Measurements from ENCODE around the gene KLHL29.

The KLHL29 gene

DNA sequence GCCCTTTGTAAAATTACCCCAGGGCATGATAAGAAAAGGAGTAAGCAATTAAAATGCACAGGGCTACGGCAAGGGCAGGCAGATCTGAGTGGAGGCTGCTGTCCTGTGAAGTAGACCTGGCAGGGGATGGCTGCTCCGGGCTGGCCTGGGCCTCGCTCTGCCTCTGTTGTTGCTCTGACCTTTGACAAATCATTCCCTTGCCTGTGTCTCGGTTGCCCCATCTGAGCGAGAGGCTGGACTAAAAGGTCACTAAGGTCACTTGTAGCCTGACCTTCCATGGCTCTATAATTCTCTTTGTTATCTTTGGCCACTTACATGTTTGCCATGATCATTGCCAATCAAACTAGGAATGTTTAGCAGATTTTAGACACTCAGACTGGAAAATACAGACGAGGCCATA lies 118.1 kb downstream of the KLHL29 start:
- TF ChIP-seq POLR2A (IDR thresholded peaks at IDR 0.05; ENCODE audit: extremely low read depth, insufficient read length) = no peak
- no peak overlapping the region for H3K4me3 ChIP-seq (ENCODE audit: low read depth, low read length)
- DNase-seq (ENCODE audit: low read depth) = no peak

DNA sequence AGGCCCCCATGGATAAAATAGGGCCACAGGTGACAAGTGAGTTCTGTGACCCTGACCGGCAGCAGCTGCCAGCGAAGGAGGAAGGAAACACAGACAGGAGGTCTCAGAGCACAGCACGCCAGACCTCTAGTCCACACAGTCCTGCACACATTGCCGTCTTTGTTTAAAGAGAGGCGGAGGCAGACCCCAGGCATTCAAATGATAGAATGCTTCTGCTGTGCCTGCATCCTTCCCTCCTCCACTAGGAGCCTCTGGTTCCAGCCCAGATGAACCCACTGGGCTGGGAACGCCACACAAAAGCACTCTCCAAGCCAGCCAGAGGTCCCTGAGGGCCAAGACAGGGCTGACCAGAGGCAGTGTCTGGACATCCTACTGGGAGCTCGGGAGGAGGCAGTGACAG lies 118.7 kb downstream of the KLHL29 start:
- no peak for TF ChIP-seq MYC (IDR thresholded peaks at IDR 0.05; ENCODE audit: low read depth, low read length)
- no peak for TF ChIP-seq POLR2A (IDR thresholded peaks at IDR 0.05; ENCODE audit: extremely low read depth, insufficient read length)
- TF ChIP-seq, protein P1, sequence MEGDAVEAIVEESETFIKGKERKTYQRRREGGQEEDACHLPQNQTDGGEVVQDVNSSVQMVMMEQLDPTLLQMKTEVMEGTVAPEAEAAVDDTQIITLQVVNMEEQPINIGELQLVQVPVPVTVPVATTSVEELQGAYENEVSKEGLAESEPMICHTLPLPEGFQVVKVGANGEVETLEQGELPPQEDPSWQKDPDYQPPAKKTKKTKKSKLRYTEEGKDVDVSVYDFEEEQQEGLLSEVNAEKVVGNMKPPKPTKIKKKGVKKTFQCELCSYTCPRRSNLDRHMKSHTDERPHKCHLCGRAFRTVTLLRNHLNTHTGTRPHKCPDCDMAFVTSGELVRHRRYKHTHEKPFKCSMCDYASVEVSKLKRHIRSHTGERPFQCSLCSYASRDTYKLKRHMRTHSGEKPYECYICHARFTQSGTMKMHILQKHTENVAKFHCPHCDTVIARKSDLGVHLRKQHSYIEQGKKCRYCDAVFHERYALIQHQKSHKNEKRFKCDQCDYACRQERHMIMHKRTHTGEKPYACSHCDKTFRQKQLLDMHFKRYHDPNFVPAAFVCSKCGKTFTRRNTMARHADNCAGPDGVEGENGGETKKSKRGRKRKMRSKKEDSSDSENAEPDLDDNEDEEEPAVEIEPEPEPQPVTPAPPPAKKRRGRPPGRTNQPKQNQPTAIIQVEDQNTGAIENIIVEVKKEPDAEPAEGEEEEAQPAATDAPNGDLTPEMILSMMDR (IDR thresholded peaks at IDR 0.05; ENCODE audit: low read depth, low read length) = no peak
- TF ChIP-seq, protein P2, sequence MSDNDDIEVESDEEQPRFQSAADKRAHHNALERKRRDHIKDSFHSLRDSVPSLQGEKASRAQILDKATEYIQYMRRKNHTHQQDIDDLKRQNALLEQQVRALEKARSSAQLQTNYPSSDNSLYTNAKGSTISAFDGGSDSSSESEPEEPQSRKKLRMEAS (IDR thresholded peaks at IDR 0.05; ENCODE audit: low read depth, low read length) = no peak
- no peak for DNase-seq (ENCODE audit: low read depth)
- no peak overlapping the region for H3K4me3 ChIP-seq (ENCODE audit: low read depth, low read length)

DNA sequence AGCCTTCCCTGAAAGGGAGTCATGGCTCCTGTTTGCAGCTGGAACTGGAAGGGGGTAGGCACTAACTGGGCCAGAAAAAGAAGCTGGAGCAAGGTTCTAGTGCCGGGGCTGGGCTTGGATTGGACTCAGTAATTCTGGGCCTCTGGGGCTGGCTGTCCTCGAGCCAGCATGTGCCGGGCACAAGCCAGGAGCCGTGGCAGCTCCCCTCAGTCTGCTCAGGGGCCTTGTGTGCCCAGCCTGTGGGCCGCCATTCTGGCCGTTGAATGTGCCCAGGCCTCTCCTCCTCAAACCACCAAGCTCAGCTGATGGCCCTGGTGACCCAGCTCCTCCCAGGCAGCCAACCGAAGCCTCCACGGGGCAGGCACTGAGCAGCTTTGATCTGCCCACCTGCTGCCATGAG lies 119.6 kb downstream of the KLHL29 start:
- H3K4me3 ChIP-seq (ENCODE audit: low read depth, low read length) = no peak overlapping the region
- TF ChIP-seq MYC (IDR thresholded peaks at IDR 0.05; ENCODE audit: low read depth, low read length) (no peak), POLR2A (IDR thresholded peaks at IDR 0.05; ENCODE audit: extremely low read depth, insufficient read length) (no peak)
- TF ChIP-seq, protein P2 (IDR thresholded peaks at IDR 0.05; ENCODE audit: low read depth, low read length) = no peak
- TF ChIP-seq, protein P1 (IDR thresholded peaks at IDR 0.05; ENCODE audit: low read depth, low read length) = no peak
- no peak for DNase-seq (ENCODE audit: low read depth)

DNA sequence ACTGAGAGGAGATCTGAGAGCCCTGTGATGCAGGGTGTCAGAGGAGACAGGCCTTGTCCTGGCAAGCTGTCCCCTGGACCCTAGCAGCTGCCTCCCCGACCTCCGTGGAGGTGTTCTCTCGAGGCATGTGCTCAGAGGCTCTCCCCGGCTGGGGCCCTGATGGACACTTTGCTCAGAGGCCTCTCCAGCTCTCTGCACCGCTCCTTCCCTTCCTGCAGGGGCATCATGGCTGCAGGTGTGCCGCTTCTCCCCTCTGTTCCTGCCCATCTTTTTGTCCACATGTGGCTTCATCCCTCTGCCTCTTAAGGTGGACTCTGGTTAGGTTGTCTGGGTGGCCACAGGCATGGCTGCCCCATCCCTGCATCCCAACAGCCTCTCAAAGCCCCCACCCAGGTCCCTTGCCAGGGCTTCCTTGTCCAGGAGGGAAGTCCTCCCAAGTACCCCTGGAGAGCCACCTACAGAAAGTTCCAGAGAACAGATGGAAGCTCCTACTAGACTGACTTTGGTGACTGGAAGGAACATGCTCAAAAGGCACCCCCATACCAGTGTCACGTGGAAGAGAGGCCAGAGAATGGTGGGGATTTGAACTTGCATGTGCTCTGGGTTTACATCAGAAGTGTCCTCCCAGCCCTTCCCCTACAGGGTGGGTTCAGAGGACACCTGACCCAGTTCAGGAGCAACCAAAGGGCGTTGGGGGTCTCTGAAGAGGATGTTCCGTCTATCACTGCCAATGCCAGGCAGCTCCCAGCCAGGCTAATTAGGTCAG lies 120.4 kb downstream of the KLHL29 start:
- TF ChIP-seq, protein P1 (IDR thresholded peaks at IDR 0.05; ENCODE audit: low read depth, low read length) = peak; percentile 27
- no peak for TF ChIP-seq POLR2A (IDR thresholded peaks at IDR 0.05; ENCODE audit: extremely low read depth, insufficient read length)
- DNase-seq (ENCODE audit: low read depth) = no peak
- H3K4me3 ChIP-seq (ENCODE audit: low read depth, low read length) = no peak overlapping the region

DNA sequence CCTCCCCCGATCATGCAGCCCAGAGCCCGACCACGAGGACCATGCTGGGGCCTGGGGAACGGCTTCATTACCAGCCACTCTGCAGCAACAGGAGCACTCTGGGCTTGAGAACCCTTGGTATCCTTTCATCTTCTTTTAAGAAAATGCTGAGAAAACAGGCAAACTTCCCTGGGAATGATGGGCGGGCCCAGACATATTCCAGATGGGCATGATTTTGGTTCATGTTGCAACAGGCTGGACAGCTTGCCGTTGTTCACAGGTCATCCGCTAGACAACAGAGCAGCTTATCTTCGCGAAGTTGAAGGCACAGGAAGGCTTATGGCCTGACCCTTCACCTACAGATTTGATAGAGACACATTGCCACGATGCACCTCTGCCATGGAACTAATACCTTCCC lies 121.0 kb downstream of the KLHL29 start:
- TF ChIP-seq, protein P2 (IDR thresholded peaks at IDR 0.05; ENCODE audit: low read depth, low read length) = no peak
- TF ChIP-seq, protein P1 (IDR thresholded peaks at IDR 0.05; ENCODE audit: low read depth, low read length) = no peak
- no peak for TF ChIP-seq POLR2A (IDR thresholded peaks at IDR 0.05; ENCODE audit: extremely low read depth, insufficient read length)
- no peak for TF ChIP-seq MYC (IDR thresholded peaks at IDR 0.05; ENCODE audit: low read depth, low read length)
- peak; percentile 20 for DNase-seq (ENCODE audit: low read depth)
- H3K4me3 ChIP-seq (ENCODE audit: low read depth, low read length) = no peak overlapping the region

DNA sequence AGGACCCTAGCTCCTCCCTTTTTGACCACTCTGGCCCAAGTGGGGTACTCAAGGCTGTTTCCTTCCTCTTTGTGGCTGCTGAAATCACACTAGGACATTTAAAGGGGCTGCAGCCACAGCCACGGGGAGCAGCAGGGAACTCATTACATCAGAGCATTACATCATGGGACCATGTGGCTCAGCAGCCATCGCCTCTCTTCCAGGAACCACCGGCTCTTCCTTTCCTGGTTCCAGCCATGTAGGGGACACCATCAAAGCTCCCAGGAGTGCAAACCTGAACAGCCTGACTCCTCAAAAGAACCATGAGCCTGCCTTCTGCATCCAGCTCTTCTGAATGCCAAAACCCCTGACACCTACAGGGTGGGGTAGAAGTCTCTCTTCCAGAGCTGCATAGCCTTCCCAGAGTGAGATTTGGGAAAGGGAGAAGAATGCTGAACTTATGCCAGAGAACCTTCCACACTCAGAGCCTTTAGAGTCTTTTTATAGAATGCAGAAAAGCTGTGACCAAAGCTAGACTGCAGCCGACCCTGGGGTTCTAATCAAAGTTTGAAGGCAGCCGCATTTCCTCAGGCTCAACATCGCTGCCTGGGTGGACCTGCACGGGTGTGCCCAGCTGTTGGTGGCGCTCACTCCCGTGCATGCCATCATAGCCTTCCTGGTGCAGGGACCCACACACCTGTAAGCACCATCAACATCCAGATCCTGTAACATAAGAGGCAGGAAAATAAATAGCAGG lies 121.7 kb downstream of the KLHL29 start:
- TF ChIP-seq MYC (IDR thresholded peaks at IDR 0.05; ENCODE audit: low read depth, low read length) (peak; percentile 88), POLR2A (IDR thresholded peaks at IDR 0.05; ENCODE audit: extremely low read depth, insufficient read length) (no peak)
- TF ChIP-seq, protein P1 (IDR thresholded peaks at IDR 0.05; ENCODE audit: low read depth, low read length) = no peak
- TF ChIP-seq, protein P2 (IDR thresholded peaks at IDR 0.05; ENCODE audit: low read depth, low read length) = peak; percentile 79
- DNase-seq (ENCODE audit: low read depth) = peak; percentile 86
- no peak overlapping the region for H3K4me3 ChIP-seq (ENCODE audit: low read depth, low read length)

Data from NB4 (cell line).